BJ (cell line): ENCODE results near the gene OPN5. TPM values are rescaled to one million over a fixed set of nuclear protein-coding genes. Genes with fewer than 3 reads are reported as not detected.

Source experiments
- CTCF ChIA-PET: fragments of 350-600 bp; formaldehyde crosslinking; extraction: SDS; loops from one replicate; lab custom pipeline; 2021; ENCODE audit warnings: antibody characterized with exemption, inconsistent platforms; lab: Yijun Ruan, JAX
- POLR2A ChIA-PET: fragments of 300-600 bp; sonication (Branson Sonifier 250); formaldehyde crosslinking; extraction: SDS; loops from one replicate; lab custom pipeline; 2021; ENCODE audit warnings: antibody characterized with exemption; lab: Charles Lee
- DNase-seq: peaks from one replicate; pipeline ENCODE4 v3.0.0-alpha.2; 2011; ENCODE audit warnings: low read depth
- H3K27me3 ChIP-seq: 2 replicates; pipeline ENCODE4 v1.6.0; 2011; ENCODE audit warnings: low read length; ENCODE audit not compliant: control insufficient read depth, insufficient read depth
- H3K36me3 ChIP-seq: 2 replicates; pipeline ENCODE4 v1.5.1; 2011; ENCODE audit warnings: low read length; ENCODE audit not compliant: control insufficient read depth, insufficient read depth
- H3K4me3 ChIP-seq: 2 replicates; pipeline ENCODE4 v1.5.1; 2011; ENCODE audit warnings: low read depth, mild to moderate bottlenecking, control low read depth, low read length
- polyA plus RNA-seq: library from polyadenylated mRNA; depleted of rRNA; stranded (reverse); fragments of >200 nt; gene quantifications from 2 replicates; pipeline ENCODE4 v1.2.3, GENCODE V29; 2011
- TF ChIP-seq, protein P1 (sequence below): IDR thresholded peaks from 2 replicates; pipeline ENCODE4 v1.5.1; 2011; ENCODE audit warnings: low read depth, mild to moderate bottlenecking, control low read depth, inconsistent platforms, low read length, moderate library complexity; ENCODE audit not compliant: insufficient read depth

Gene OPN5
- polyA plus RNA-seq, 1 experiment = not detected

GRCh38 chr6:47836046-47836445, 54.2 kb downstream of the OPN5 start:
- ChIA-PET POLR2A (no interaction called here), CTCF (no interaction called here)
- Histone ChIP-seq H3K4me3 (no peak overlapping the region), H3K36me3 (no peaks in the 10 kb centered on the region), H3K27me3 (no peaks in the 10 kb centered on the region)
- TF ChIP-seq, protein P1, sequence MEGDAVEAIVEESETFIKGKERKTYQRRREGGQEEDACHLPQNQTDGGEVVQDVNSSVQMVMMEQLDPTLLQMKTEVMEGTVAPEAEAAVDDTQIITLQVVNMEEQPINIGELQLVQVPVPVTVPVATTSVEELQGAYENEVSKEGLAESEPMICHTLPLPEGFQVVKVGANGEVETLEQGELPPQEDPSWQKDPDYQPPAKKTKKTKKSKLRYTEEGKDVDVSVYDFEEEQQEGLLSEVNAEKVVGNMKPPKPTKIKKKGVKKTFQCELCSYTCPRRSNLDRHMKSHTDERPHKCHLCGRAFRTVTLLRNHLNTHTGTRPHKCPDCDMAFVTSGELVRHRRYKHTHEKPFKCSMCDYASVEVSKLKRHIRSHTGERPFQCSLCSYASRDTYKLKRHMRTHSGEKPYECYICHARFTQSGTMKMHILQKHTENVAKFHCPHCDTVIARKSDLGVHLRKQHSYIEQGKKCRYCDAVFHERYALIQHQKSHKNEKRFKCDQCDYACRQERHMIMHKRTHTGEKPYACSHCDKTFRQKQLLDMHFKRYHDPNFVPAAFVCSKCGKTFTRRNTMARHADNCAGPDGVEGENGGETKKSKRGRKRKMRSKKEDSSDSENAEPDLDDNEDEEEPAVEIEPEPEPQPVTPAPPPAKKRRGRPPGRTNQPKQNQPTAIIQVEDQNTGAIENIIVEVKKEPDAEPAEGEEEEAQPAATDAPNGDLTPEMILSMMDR = no peak
- DNase-seq = no peak

- no peak overlapping the region for H3K4me3 ChIP-seq
- ChIA-PET POLR2A (no interaction called here), CTCF (no interaction called here)
- DNase-seq = no peak
- no peaks in the 10 kb centered on the region for H3K36me3 ChIP-seq
- no peaks in the 10 kb centered on the region for H3K27me3 ChIP-seq
- TF ChIP-seq, protein P1 = no peak
Measured at GRCh38 chr6:47836639-47837038, 54.8 kb downstream of the OPN5 start.

DNA sequence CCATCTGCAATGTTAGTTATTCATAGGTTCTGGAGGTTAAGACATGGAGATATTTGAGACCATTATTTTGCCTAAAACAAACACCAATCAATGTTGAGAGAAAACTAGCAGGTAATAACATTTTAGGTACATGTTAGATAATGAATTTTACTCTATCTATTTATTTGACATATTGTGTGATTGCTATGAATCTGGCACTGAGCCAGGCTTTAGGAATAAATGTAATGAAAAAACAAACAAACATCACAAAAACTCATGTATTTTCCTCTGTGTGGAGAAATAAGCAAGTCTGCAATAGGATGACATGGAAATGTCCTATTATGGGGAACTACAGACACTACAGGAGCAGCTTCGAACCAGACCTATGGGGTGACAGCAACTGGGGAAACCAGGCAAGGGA, 57.8 kb downstream of the OPN5 start:
- H3K4me3 ChIP-seq = no peak overlapping the region
- CTCF ChIA-PET = no interaction called here
- POLR2A ChIA-PET = no interaction called here
- no peak for DNase-seq
- no peaks in the 10 kb centered on the region for H3K27me3 ChIP-seq
- TF ChIP-seq, protein P1 = no peak
- no peaks in the 10 kb centered on the region for H3K36me3 ChIP-seq

GRCh38 chr6:47844881-47845280, 63.0 kb downstream of the OPN5 start:
- ChIA-PET POLR2A (no interaction called here), CTCF (no interaction called here)
- no peak for DNase-seq
- no peaks in the 10 kb centered on the region for H3K36me3 ChIP-seq
- H3K27me3 ChIP-seq = no peaks in the 10 kb centered on the region
- H3K4me3 ChIP-seq = no peak overlapping the region
- TF ChIP-seq, protein P1 = no peak

DNA sequence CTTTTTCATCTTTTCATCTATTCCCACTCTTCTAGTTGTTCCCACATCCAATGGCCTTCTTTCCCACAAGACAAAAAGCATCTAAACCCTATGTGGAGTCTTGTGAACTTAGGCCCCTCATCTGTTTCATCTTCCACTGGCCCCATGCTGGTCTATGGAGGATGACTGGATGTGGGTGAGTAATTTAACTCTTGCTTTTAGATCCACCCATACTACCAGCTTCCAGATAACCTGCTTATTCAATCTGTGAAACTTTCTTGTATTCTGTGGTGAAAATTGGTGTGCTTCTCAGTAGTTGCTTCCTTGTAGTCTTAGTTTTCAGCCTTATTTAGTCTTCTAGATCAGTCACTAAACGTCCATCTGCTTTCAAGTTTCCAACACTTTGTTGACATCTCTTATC, 64.9 kb downstream of the OPN5 start:
- no peak overlapping the region for H3K4me3 ChIP-seq
- CTCF ChIA-PET = no interaction called here
- no peak for DNase-seq
- TF ChIP-seq, protein P1 = no peak
- no peaks in the 10 kb centered on the region for H3K36me3 ChIP-seq
- POLR2A ChIA-PET = no interaction called here
- no peaks in the 10 kb centered on the region for H3K27me3 ChIP-seq
